Renal cortical epithelial cell (primary cell): ENCODE data around the gene RUBCN. TPM values are rescaled to one million over a fixed set of nuclear protein-coding genes. Genes with fewer than 3 reads are reported as not detected.
"Not testable (repeated sequence)": the region's sequence is repeated elsewhere in the genome, so short reads cannot be mapped to it uniquely, and the experiment has no call there.

Source experiments
- DNase-seq: peaks from one replicate; pipeline ENCODE4 v3.0.0-alpha.2; 2011; ENCODE audit warnings: low read depth
- total RNA-seq: library from RNA; depleted of rRNA; stranded (reverse); fragments of >200 nt; gene quantifications from 2 replicates; pipeline ENCODE4 v1.2.3, GENCODE V29; 2014

RUBCN gene
- total RNA-seq, 1 donor from 2014 or later = 13.9 TPM

- not testable (repeated sequence) for DNase-seq
Observed at GRCh38 chr3:197657541-197658292, 79.0 kb downstream of the RUBCN start.

GRCh38 chr3:197656960-197657359, 79.7 kb downstream of the RUBCN start:
- not testable (repeated sequence) for DNase-seq

GRCh38 chr3:197656129-197656528, 80.6 kb downstream of the RUBCN start:
- DNase-seq = not testable (repeated sequence)

GRCh38 chr3:197654998-197655330, 81.7 kb downstream of the RUBCN start:
- not testable (repeated sequence) for DNase-seq

- DNase-seq = not testable (repeated sequence)
Observed at GRCh38 chr3:197654090-197654997, 82.4 kb downstream of the RUBCN start.

GRCh38 chr3:197652860-197653259, 83.8 kb downstream of the RUBCN start:
- not testable (repeated sequence) for DNase-seq

GRCh38 chr3:197647649-197648048, 89.1 kb downstream of the RUBCN start:
- not testable (repeated sequence) for DNase-seq

- not testable (repeated sequence) for DNase-seq
Observed at GRCh38 chr3:197647191-197647590, 89.5 kb downstream of the RUBCN start.

- DNase-seq = not testable (repeated sequence)
Observed at GRCh38 chr3:197646294-197646693, 90.4 kb downstream of the RUBCN start.

- DNase-seq = not testable (repeated sequence)
Observed at GRCh38 chr3:197637556-197637955, 99.1 kb downstream of the RUBCN start.

- not testable (repeated sequence) for DNase-seq
Observed at GRCh38 chr3:197631989-197632388, 104.7 kb downstream of the RUBCN start.

GRCh38 chr3:197630766-197631165, 105.9 kb downstream of the RUBCN start:
- DNase-seq = not testable (repeated sequence)

GRCh38 chr3:197629286-197629685, 107.4 kb downstream of the RUBCN start:
- DNase-seq = not testable (repeated sequence)

- peak; percentile 26 for DNase-seq
Observed at GRCh38 chr3:197627772-197628523, 108.8 kb downstream of the RUBCN start.

GRCh38 chr3:197627158-197627771, 109.4 kb downstream of the RUBCN start:
- DNase-seq = not testable (repeated sequence)

- DNase-seq = not testable (repeated sequence)
Observed at GRCh38 chr3:197626404-197627157, 110.1 kb downstream of the RUBCN start.

GRCh38 chr3:197621478-197621877, 115.2 kb downstream of the RUBCN start:
- DNase-seq = not testable (repeated sequence)
